Activated CD4-positive, CD25-positive, alpha-beta regulatory T cell (primary cell): Measurements from ENCODE around the gene LRRC37A2.
"Not testable (repeated sequence)": the region's sequence is repeated elsewhere in the genome, so short reads cannot be mapped to it uniquely, and the experiment has no call there.

Experiments
- DNase-seq, 4 experiments: peaks; one replicate each; lab custom pipeline; 2025; lab: John Stamatoyannopoulos, UW

The LRRC37A2 gene

DNA sequence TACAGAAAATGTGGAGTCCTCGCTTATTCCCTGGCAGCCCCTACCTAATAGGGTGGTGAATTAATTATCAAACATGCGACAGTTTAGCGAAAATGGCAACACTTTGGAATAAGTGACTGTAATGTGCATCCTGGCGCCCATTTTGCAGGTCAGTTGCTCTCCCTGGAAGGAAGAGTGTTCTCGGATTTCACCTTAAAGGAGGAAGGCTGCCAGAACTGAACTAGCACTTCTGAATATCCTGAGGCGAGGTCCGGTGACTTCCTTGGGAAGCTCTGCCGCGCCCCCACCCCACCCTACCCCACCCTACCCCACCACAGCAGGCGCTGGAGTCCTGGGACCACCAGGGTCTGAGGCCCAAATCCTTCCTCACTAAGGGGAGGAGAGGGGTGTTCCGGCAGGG lies at the start of gene LRRC37A2:
LRRC37A2 (plus strand) TSS at position 301 of the 400 bp plus-strand sequence. CDS start 245 bp downstream, outside the sequence.
- not testable (repeated sequence) for DNase-seq

DNA sequence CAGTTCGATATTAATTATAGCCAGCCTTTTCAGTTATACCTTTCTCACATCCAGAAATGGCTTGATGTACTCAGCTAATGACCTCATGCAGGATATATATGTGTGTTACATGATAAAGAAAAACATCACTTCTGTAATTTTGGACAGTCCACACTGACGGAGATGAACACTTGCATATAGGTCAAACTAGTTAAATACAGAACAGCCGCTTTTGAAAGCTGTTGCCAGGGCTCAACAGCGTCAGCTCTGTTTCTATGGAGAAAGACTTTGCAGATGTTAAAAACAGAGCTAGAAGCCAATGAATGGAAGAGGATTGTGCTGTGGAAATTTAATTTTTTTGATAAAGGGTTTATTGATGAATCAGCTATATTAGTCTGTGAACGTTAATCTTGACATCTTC lies 44.6 kb upstream of the LRRC37A2 start:
- not testable (repeated sequence) for DNase-seq

DNA sequence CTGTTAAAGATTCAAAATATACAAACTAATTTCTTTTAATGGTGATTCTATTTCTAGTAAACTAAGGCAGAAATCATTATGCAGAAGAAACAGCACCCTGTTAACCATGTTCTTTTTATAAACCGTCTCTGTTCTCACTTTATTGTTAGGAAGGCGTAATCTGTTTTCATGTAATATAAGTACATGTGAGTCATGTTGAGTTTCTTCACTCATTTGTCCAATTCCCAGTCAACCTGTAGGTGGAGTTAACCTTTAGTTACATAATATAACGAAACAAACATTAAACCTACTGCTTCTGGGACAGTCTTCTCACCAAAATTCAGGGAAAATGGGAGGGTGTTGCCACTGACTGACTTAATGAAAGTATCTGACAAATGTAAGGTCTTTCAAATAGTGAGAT lies 37.8 kb upstream of the LRRC37A2 start:
- DNase-seq = not testable (repeated sequence)

DNA sequence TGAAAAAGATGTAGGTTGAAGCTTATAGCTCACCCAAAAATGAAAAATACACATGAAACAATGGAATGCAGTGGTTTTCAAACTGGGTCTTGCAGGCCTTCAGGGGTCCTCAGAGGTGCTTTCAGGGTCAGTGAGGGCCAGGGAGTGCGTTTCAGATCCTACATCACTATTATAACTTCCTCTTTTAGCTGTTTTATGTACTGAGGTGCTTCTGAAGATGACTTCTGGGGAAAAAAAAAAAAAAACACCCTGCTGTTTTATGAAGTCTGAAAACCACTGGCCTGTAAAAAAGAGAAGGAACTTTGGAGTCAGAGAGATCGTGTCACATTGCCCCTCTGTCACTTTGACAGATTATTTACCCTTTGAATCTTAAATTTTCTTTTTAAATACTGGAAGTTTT lies 36.7 kb upstream of the LRRC37A2 start:
- not testable (repeated sequence) for DNase-seq

DNA sequence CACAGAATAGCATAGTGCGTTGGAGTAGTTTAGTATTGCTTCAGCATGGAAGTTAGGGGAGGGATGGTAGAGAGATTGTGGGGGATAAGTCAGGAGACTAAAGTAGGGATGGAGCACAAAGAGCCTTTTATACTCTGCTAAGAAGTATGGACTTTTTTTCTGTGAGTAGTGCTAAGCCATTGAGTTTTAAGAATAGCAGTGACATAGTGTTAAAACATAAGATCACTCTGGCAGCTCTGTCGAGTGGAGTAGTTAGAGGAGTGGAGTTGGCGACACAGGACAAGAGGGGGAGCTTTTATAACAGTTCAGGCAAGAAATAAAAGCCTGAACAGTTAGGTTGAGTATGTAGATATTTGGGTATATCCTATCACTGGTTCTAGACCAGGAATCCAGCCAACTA lies 33.4 kb upstream of the LRRC37A2 start:
- not testable (repeated sequence) for DNase-seq

DNA sequence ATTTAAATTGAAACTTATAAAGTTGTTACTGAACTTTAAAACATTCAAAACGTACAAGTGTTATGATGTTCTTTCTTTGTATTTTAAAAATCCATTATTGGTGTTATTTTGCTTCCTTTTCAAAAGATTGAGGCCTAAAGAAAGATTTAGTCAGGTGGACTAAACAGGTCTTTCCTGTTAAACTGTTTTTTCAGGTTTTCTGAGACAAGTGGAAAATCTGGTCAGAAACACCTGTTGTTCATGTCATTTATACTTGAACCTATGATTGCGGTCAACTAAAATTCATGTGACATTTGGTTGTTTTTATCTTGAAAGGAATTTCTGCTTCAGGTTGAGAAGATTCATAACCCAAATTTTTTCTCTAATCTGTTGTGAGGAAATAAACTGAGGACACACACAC lies 31.0 kb upstream of the LRRC37A2 start:
- not testable (repeated sequence) for DNase-seq

DNA sequence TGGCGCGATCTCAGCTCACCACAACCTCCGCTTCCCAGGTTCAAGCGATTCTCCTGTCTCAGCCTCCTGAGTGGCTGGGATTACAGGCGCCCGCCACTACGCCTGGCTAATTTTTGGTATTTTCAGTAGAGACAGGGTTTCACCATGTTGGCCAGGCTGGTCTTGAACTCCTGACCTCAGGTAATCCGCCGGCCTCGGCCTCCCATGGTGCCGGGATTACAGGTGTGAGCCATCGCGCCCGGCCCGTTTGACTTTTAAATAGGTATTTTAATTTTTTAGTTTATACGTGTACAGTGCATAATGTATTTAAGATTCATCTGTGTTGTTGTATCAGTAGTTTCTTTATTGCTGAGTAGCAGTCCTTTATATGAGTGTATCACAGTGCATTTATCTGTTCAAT lies 20.2 kb upstream of the LRRC37A2 start:
- not testable (repeated sequence) for DNase-seq

DNA sequence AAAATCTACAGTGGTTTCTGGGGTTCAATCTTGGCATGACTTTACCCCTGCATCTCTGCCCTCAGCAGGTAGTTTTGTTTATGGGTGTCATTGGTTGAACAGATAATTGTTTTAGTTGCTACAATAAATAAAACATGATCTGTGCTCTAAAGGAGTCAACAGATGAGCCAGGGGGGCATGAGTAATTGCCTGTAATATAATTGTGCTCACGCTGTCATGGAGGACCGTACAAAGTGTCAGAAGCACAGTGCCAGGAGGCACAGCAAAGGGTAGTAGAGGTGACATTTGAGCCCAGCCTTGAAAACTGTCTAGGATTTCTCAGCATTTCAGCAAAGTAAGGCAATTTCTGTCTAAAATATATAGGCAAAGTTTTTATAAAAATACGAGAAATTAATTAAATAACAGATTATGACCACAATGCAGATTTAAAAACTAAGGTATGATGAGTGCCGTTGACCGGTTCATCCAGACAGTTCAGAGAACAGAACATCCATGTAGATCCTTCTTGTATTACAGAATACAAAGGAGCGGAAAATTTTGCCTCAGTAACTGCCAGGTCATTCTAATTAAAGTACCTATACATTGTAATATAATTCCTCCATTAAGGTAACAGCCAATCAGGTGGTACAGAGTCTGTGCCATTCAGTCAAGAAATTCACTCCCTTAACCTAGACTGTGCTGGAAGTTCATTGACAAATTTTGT lies 12.7 kb upstream of the LRRC37A2 start:
- not testable (repeated sequence) for DNase-seq

DNA sequence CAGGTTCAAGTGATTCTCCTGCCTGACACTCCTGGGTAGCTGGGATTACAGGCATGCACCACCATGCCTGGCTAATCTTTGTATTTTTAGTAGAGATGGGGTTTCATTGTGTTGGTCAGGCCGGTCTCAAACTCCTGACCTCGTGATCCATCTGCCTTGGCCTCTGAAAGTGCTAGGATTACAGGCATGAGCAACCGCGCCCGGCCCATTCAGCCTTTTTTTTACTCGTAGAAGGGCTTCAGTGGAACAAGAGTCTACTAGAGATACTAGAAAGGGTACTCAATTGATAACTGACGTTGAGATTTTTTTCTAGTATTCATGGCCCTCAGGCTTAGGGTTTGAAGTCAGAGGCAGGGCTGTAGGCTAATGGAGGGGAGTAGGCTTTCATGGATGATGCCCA lies 6.4 kb upstream of the LRRC37A2 start:
- not testable (repeated sequence) for DNase-seq

DNA sequence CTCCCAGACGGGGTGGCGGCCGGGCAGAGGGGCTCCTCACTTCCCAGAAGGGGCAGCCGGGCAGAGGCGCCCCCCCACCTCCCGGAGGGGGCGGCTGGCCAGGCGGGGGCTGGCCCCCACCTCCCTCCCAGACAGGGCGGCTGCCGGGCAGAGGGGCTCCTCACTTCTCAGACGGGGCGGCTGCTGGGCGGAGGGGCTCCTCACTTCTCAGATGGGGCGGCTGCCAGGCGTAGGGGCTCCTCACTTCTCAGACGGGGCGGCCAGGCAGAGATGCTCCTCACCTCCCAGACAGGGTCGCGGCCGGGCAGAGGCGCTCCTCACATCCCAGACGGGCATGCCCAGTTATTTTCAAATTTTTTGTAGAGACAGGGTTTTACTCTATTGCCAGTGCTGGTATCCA lies 22.4 kb downstream of the LRRC37A2 start:
- not testable (repeated sequence) for DNase-seq

DNA sequence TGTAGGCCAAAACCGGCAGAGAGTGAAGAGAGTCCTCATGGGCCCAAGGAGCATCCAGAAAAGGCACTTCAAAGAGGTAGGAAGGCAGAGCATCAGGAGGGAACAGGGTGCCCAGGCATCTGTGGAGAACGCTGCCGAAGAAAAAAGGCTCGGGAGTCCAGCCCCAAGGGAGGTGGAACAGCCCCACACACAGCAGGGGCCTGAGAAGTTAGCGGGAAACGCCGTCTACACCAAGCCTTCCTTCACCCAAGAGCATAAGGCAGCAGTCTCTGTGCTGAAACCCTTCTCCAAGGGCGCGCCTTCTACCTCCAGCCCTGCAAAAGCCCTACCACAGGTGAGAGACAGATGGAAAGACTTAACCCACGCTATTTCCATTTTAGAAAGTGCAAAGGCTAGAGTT lies 36.3 kb downstream of the LRRC37A2 start:
- DNase-seq = not testable (repeated sequence)

DNA sequence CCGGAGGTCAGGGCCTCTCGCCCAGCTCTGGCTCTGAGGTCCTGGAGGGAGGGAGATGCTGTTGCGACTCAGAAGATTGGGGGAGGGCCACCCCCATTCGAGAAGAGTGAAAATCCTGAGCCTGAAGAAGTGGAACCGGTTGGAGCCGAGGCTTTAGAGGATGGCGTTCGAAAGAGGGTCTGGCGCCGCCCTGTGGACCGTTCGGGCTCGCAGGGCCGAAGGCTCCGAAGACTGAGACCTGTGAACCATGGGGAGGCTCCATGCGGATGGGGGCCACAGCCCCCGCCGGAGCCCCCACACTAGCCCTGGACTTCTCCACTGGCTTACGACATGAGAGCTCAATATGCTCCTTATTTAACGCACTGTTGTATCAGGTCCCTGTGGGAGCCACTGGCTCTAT lies 46.9 kb downstream of the LRRC37A2 start:
- DNase-seq = not testable (repeated sequence)

DNA sequence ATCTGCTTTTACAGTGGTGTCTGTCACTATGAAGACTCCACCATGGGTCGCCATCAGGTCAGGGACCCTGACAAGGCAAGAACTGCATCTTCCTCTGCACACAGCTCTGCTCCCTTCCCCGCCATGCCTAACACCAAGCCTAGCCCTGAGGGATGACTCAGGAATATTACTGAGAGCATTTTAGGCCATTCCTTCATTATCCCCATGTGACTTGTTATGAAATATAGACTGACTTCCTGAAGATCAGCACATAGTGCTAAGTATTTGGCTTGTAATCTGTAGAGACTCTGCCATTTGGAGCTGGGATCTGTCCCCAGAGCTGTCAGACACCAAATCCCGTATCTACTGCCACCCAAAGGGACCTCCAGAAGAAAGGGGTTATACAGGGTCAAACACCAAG lies 47.8 kb downstream of the LRRC37A2 start:
- not testable (repeated sequence) for DNase-seq

DNA sequence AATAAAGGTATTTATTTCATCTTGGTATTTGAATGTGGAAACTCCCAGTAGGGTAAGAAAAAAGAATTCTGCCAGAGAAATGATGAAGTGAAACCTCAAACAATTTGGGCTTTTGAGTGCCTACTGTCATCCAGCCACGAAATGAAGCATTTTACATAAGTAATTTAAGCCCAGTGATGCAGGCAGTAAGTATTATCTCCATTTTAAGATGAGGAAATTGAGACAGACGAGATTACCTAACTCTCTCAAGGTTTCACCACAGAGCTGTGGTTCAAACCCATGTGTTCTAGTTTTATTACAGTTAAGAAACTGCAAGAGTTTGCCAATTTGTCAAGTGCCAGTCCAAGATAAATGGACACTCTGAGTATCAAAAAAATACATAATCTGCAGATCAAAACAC lies 54.0 kb downstream of the LRRC37A2 start:
- not testable (repeated sequence) for DNase-seq

DNA sequence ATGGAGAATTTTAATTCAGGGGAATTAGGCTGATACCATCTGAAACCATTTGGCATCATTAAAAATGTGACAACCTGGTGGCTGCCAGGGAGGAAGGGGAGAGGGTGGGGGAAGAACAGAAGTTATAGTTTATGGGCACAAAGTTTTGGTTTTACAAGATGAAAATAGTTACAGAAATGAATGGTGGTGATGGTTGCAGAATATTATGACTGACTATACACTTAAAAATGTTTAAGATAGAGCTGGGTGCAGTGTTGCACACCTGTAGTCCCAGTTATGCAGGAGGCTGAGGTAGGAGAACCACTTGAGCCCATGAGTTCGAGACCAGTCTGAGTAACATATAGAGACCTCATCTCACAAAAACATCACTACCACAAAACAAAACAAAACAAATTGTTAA lies 54.7 kb downstream of the LRRC37A2 start:
- not testable (repeated sequence) for DNase-seq

DNA sequence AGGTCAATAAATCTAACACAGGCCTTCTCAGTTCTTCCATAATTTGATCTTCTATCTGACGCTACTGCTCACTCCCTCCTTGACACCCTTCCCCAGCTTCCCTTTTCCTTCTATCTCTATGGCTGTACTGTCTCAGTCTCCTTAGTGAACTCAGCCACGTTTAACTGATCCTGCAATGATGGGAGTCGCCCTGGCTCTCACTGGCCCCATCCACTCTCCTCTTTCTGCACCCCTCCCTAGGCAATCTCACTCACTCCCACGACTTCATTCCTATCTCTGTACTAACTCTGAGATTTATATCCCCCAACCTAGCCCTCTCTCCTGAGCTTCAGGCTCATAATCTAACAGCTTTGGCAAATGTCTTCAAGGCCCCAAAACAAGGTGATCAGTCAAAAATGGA lies 59.5 kb downstream of the LRRC37A2 start:
- not testable (repeated sequence) for DNase-seq

DNA sequence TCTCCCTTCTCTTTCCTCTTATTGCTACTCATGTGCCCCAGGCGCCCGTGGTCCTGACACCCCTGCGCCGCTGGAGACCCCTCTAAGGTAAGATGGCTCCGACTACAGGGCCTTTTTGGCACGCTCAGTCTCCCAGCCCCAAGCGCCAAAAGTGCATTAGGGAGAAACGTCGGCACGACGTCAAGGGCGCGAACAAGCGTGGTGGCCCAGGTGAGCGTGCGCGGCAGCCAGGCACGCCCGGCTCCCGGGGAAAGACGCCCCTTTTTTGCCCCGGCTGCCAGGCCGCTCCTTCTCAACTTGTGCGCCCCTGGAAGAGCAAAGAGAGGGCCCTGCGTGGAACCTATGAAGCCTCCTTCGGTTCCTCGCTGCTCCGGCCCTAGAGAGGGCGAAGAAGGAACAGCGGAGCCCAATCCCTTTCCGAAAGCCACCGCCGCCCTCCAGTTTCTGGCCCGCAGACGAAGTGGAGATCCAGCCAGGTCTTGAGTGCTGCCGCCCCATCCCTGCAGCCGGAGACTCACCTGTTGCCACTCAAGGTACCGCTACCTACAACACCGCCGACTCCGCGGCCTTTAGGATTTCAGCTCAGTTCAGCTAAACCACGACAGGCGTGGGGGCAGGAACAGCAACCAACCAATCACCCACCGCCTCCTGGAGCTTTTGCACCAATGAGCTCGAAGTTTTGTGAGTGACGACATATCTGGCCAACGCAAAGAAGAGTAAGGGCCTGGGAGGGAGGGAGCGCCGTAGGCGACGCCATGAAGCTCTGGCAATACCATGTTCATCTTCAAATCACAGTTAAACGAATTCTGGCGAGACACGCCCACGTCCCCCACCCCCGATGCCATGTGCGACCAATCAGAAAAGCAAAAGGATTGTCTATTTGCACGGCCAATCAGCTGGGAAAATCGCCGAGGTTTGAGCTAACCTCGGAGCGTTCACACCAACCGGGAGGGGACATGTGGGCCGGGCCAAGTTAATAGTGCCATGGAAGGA lies 67.1 kb downstream of the LRRC37A2 start, which contains the start of gene ARL17A:
ARL17A (minus strand) TSS at position 609 of the 993 bp plus-strand sequence. CDS start 3,369 bp downstream, outside the sequence.
- DNase-seq = not testable (repeated sequence)

DNA sequence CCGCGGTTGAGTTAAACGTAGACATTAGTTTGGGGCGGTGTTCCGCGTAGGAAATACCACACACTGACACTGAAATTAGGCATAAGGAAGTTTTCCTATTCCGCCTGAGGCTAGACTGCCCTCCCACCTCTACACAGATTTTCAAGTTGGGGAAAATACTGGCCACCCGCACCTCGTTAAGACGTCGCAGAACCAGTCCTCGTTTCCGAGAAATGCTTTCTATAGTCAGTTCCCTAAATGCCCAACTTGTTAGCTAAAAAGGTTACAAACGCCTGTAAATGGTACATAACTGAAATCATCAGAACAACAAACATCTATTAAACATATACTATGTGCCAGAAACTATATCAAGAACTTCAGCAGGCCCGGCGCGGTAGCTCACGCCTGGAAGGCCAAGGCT lies 67.8 kb downstream of the LRRC37A2 start:
- not testable (repeated sequence) for DNase-seq

DNA sequence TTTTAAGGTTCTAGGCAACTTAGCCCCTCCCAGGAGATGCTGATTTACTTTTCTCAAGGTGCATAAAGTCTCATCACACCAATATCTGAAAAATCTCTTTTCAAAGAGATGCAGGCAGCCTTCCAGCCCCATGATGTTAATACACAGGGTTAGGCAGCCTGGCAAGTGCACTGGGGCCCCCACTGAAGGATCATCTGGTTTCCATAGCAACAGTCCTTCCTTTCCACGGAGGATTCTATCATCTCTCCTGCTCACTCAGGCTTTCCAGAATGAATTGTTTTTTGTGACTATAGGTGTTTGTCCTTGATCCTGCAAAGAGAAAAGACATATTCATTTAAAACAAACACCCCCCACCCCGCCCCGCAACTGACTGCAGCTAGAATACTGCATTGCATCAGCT lies 73.2 kb downstream of the LRRC37A2 start:
- not testable (repeated sequence) for DNase-seq

DNA sequence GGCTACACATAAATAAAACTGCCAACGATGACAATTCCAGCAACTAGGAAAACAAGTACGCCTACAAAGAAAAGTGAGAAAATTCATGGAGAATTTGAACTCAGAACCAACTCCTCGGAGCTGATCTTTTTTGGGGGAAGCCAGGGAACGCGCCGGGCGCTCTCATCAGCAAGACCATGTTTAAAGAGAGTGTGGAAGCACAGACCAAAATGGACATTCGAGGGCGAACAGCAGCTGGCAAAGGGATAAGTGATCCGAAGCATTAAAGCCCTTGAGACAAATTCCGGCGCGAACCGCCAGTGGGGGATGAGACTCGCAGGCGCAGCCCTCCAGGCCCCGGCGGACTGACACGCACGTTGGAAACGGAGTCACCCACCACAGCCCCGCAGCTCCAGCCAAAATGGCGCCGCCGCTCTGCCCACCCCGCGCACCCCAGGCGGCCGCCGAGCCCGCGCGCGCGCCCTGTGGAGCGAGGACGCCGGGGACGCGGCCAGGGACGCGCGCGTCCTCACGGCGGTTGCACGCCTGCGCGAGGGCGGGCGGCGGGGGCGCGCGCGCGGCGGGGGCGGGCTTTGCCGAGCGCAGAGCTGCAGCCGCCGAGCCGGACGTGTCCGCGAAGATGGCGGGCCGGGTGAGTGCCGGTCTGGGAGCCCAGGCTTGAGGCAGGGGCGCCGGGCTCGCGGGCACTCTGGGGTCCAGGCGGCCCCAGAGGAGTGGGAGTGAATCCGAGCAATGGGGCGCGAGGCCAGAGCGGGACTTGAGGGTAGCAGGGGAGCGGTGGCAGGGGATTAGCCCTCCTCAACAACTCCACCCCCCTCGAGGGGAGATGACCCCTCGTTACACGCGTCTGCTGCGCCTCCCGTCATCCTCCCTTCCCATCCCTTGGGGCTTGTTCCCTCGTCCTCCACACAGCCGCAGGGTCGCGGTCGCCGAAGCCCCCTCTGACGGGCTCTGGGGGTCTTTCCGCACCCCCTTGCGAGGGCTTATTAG lies 78.2 kb downstream of the LRRC37A2 start, which contains the start of gene NSF:
NSF (plus strand) TSS at position 513 of the 990 bp plus-strand sequence; CDS start at position 620, 107 bp downstream.
- not testable (repeated sequence) for DNase-seq

DNA sequence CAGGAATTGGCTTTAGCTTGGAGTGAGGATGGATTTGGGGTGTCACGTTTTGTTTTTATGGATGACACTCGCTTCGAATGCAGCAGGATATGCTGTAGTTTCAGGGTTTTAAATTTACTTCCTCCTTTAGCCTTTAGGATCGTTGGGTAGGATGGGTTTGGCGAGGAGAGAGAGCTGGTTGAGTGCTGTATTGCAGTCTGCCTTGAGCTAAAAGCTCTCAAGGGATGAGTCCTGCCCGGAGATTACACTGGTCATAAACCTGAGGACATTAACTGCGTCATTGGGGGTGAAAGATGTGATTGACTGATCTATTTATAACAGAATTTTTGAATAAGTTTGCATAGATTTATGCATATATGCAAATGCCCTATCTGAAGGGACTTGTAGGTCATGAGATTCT lies 79.1 kb downstream of the LRRC37A2 start:
- DNase-seq = not testable (repeated sequence)
